ENCODE measurements around the gene EPG5. TPM values are rescaled to one million over a fixed set of nuclear protein-coding genes. Genes with fewer than 3 reads are reported as not detected.

EPG5 gene
- total RNA-seq, 1 experiment from 2014 or later, result 4.0 TPM

DNA sequence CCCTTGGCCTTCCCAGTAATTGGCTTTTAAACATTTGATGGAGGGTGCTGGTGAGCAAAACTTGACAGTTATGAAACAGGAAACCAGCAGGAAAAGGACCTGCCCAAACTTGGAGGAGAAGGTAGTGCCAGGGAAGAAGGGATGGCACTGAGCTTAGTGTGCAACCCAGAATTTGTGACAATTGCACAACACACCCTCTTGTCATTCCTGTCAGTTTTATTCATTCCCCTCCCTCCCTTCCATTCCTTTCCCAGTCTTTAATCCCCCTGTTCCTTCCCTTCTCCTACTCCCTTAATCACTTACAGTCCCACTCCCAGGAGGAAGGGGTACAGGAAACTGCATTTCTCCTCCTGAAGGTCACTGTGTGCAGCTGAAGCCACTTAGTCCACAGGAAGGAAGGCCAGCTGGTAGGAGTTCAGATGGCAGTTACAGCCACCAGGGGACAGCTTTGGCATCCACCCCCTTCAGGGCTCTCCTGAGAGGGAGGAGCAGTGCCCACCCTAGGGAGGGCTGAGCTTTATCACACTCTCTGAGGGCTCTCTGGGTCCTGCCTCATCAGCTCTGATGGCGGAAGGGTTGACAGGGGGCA, 165.6 kb downstream of the EPG5 start:
- no peak for DNase-seq (ENCODE audit: low read depth)
- in situ Hi-C loops (cut with HindIII; ENCODE audit: low pct_unique_long_range_greater_than_20kb, low sequenced_read_pairs), result no loop called here

Other genes with a start within 250 kb of the EPG5 start
- not detected in 2 replicates for gene SLC14A1, start 243.1 kb downstream of the EPG5 start, total RNA-seq (2014; rRNA removed; shearing (Covaris generic); ENCODE audit: low replicate concordance)
- 0.07 and 2.2 TPM in 2 replicates for gene SIGLEC15, start 141.7 kb downstream of the EPG5 start, total RNA-seq (2014; rRNA removed; shearing (Covaris generic); ENCODE audit: low replicate concordance)
- gene PSTPIP2, start 104.9 kb upstream of the EPG5 start, total RNA-seq (2014; rRNA removed; shearing (Covaris generic); ENCODE audit: low replicate concordance), result not detected in 2 replicates
- 199 and 243 TPM in 2 replicates for gene ATP5F1A, start 131.0 kb upstream of the EPG5 start, total RNA-seq (2014; rRNA removed; shearing (Covaris generic); ENCODE audit: low replicate concordance)
- 67.0 and 75.6 TPM in 2 replicates for gene HAUS1, start 137.1 kb upstream of the EPG5 start, total RNA-seq (2014; rRNA removed; shearing (Covaris generic); ENCODE audit: low replicate concordance)

Measured in Caki2 (cell line).